ENCODE results near the gene RFC3. TPM values are rescaled to one million over a fixed set of nuclear protein-coding genes. Genes with fewer than 3 reads are reported as not detected.
A peak's percentile ranks its signal among the peaks of the same experiment; 100 is the strongest.
"Not testable (repeated sequence)": the region's sequence is repeated elsewhere in the genome, so short reads cannot be mapped to it uniquely, and the experiment has no call there.

The RFC3 gene
- 43.1 and 58.2 TPM in 2 replicates for total RNA-seq (2014; rRNA removed; shearing (Covaris generic))

GRCh38 chr13:33817901-33818706, at the start of gene RFC3:
Gene RFC3 (plus strand): TSS chr13:33818149. CDS start chr13:33818179, 30 bp downstream.
- in situ Hi-C loops (cut with HindIII; ENCODE audit: low sequenced_read_pairs), result no loop called here
- peak; percentile 93 for DNase-seq (ENCODE audit: low spot score)

GRCh38 chr13:33771296-33771695, 46.7 kb upstream of the RFC3 start:
- DNase-seq (ENCODE audit: low spot score), result no peak
- in situ Hi-C loops (cut with HindIII; ENCODE audit: low sequenced_read_pairs), result no loop called here

GRCh38 chr13:33773790-33774462, 44.0 kb upstream of the RFC3 start:
- in situ Hi-C loops (cut with HindIII; ENCODE audit: low sequenced_read_pairs), result no loop called here
- DNase-seq (ENCODE audit: low spot score), result no peak

- no peak for DNase-seq (ENCODE audit: low spot score)
- in situ Hi-C loops (cut with HindIII; ENCODE audit: low sequenced_read_pairs), result no loop called here
These were observed 42.4 kb upstream of the RFC3 start for GRCh38 chr13:33775339-33776108.

DNA sequence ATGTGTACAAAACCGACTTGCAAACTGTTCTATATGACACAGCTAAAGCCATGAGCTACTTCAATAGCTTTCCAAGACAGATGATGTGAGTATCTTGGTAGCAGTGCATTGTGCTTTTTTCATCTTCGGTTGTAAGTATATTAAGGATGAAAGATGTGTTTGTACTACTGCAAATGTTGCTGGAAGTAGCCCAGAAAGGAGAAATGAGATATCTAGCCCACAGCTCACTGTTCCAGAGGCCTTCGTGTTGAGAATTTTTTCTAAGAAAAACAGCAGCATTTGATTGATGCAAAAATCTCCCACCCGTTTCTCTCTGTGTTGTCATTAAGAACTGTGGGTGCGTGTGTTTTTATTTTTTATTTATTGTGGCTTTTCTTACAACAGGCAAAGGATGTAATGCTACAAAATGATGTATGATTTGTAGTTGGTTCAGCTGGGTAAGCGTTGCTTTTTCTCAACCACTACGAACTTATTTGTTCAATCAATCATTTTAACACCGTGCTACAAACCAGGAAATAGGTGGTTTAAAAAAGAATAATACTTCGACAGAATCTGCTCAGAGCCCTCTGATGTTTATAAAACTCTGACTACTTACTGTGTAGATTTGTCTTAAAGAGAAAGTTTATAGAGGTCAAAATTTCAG, 41.6 kb upstream of the RFC3 start:
- in situ Hi-C loops (cut with HindIII; ENCODE audit: low sequenced_read_pairs), result no loop called here
- no peak for DNase-seq (ENCODE audit: low spot score)

- in situ Hi-C loops (cut with HindIII; ENCODE audit: low sequenced_read_pairs), result no loop called here
- peak; percentile 90 for DNase-seq (ENCODE audit: low spot score)
These were observed 35.3 kb upstream of the RFC3 start for GRCh38 chr13:33782631-33783030.

- in situ Hi-C loops (cut with HindIII; ENCODE audit: low sequenced_read_pairs); DNase-seq (ENCODE audit: low spot score): not testable (repeated sequence)
These were observed 34.7 kb upstream of the RFC3 start for GRCh38 chr13:33783212-33783611.

DNA sequence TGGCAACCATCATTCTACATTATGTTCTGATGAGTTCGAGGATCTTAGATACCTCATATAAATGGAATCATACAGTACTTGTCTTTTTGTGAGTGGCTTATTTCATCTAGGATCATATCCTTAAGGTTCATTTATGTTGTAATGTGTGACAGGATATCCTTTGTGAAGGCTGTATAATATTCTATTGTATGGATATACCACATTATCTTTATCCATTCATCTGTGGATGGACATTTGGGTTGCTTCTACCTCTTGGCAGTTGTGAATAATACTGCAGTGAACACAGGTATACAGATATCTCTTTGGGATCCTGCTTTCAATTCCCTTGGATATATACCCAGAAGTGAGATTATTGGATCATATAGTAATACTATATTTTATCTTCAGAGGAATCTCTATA, 33.2 kb upstream of the RFC3 start:
- in situ Hi-C loops (cut with HindIII; ENCODE audit: low sequenced_read_pairs), result no loop called here
- DNase-seq (ENCODE audit: low spot score), result no peak

- in situ Hi-C loops (cut with HindIII; ENCODE audit: low sequenced_read_pairs), result no loop called here
- DNase-seq (ENCODE audit: low spot score), result no peak
These were observed 32.6 kb upstream of the RFC3 start for GRCh38 chr13:33785384-33785783.

DNA sequence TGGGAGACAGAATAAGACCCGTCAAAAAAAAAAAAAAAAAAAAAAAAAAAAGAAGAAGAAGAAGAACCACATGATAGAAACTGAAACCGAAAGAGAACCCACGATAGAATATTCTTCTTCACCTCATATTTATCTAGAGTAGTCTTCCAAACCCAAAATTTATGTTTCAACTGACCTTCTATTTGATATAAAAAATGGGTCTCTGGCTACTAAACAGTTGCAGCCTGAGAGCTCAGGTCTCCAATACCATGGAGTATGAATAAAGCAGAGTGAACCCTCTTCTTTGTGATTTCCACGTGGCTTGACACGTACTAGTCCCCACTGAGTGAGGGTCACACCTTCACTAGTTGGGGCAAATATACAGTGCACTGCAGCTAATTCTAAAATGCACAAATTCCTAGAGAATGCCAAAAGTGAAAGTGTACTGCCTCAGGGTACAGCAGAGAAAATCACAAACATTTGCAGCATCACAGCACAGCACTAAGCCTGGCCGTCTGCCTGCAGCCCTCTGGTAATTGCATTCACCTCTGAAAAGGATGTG, 30.8 kb upstream of the RFC3 start:
- in situ Hi-C loops (cut with HindIII; ENCODE audit: low sequenced_read_pairs), result no loop called here
- no peak for DNase-seq (ENCODE audit: low spot score)

- in situ Hi-C loops (cut with HindIII; ENCODE audit: low sequenced_read_pairs), result no loop called here
- no peak for DNase-seq (ENCODE audit: low spot score)
These were observed 28.8 kb upstream of the RFC3 start for GRCh38 chr13:33789066-33789606.

GRCh38 chr13:33789739-33790138, 28.2 kb upstream of the RFC3 start:
- in situ Hi-C loops (cut with HindIII; ENCODE audit: low sequenced_read_pairs), result no loop called here
- DNase-seq (ENCODE audit: low spot score), result no peak

DNA sequence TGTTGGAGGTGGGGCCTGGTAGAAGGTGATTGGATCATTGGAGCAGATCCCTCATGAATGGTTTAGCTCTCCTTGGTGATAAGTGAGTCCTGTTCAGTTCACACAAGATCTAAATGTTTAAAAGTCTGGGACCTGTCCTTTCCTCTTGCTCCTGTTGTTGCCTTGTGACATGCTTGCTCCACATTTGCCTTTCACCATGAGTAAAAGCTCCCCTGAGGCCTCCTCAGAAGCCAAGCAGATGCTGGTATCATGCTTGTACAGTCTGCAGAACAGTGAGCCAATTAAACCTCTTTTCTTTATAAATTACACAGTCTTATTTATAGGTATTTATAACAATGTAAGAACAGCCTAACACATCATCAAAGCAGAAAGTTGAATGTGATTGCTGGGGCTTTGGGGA, 24.2 kb upstream of the RFC3 start:
- DNase-seq (ENCODE audit: low spot score), result no peak
- in situ Hi-C loops (cut with HindIII; ENCODE audit: low sequenced_read_pairs), result no loop called here

- in situ Hi-C loops (cut with HindIII; ENCODE audit: low sequenced_read_pairs), result no loop called here
- no peak for DNase-seq (ENCODE audit: low spot score)
These were observed 23.4 kb upstream of the RFC3 start for GRCh38 chr13:33794576-33794975.

DNA sequence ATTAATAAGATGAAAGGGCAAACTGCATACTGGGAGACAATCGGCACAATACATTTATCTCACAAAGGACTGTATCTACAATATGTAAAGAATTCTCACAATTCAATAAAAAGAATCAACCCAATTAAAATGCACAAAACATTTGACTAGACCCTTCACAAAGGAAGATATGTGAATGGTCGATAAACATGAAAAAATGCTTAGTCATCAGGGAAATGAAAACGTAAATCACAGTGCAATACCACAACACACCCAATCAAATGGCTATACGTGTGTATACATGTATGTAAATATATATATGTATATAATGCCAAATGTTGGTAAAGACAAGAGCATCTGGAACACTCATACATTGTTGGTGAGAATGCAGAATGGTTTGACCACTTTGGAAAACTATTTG, 21.9 kb upstream of the RFC3 start:
- no peak for DNase-seq (ENCODE audit: low spot score)
- in situ Hi-C loops (cut with HindIII; ENCODE audit: low sequenced_read_pairs), result no loop called here

- in situ Hi-C loops (cut with HindIII; ENCODE audit: low sequenced_read_pairs), result no loop called here
- DNase-seq (ENCODE audit: low spot score), result peak; percentile 85
These were observed 20.3 kb upstream of the RFC3 start for GRCh38 chr13:33797622-33798021.

DNA sequence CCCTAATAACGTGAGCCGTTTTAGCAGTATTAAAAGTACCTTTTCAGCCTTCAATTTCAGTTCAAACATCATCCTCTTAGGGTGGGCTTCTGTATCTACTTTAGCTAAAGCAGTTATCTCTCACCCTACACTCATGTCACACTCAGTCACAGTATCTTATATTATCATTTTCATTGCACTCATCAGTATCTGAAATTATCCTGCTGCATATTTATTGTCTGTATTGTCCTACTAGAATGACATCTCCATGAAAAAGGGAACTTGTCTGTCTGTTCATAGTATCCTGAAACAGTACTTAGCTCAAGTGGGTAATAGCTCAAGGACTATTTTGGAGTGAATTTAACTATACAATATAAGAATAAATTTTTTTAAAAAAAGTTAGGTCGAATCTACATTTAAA, 19.9 kb upstream of the RFC3 start:
- in situ Hi-C loops (cut with HindIII; ENCODE audit: low sequenced_read_pairs), result no loop called here

GRCh38 chr13:33799950-33800592, 17.9 kb upstream of the RFC3 start:
- peak; percentile 82 for DNase-seq (ENCODE audit: low spot score)
- in situ Hi-C loops (cut with HindIII; ENCODE audit: low sequenced_read_pairs), result no loop called here

More for the DNA sequence above, 19.9 kb upstream of the RFC3 start:
- DNase-seq (ENCODE audit: low spot score), result no peak

Measured in G401 (cell line).